Activated naive CD4-positive, alpha-beta T cell treated with anti-CD3 and anti-CD28 coated beads for 36 hours (primary cell): ENCODE measurements around the gene ANKRD10. TPM values are rescaled to one million over a fixed set of nuclear protein-coding genes. Genes with fewer than 3 reads are reported as not detected.

Experiments
- total RNA-seq, 2 experiments: library from RNA; stranded (reverse); gene quantifications; one replicate each; pipeline ENCODE4 v1.2.3, GENCODE V29; 2021

Gene ANKRD10
- total RNA-seq, 2 experiments from 2014 or later: 79.8 to 82.5 TPM

Other genes starting within 250 kb of the ANKRD10 start
- 10 to 100 TPM; 42.4 to 44.2 TPM for gene CARS2, start 209.0 kb downstream of the ANKRD10 start, total RNA-seq
- 10 to 100 TPM; 14.6 to 15.0 TPM for gene ING1, start 201.4 kb downstream of the ANKRD10 start, total RNA-seq
- 10 to 100 TPM; 48.4 to 56.6 TPM for gene ARHGEF7, start 200.2 kb upstream of the ANKRD10 start, total RNA-seq